Muscle of arm (tissue), 12 donors: Measurements from ENCODE around the gene SYVN1. TPM values are rescaled to one million over a fixed set of nuclear protein-coding genes. Genes with fewer than 3 reads are reported as not detected.

Source experiments
- DNase-seq: peaks from one replicate; pipeline ENCODE4 v3.0.0-alpha.2; 2013
- polyA plus RNA-seq, 12 donors: library from polyadenylated mRNA; unstranded; fragments of 120-200 nt; gene quantifications; one replicate each; pipeline ENCODE4 v1.2.1, GENCODE V29; 2013; ENCODE audit not compliant: insufficient read length in 12 of 12

The SYVN1 gene
- polyA plus RNA-seq, 12 donors, result 36.7 to 53.3 (median 45.5) TPM; not detected in 1

DNA sequence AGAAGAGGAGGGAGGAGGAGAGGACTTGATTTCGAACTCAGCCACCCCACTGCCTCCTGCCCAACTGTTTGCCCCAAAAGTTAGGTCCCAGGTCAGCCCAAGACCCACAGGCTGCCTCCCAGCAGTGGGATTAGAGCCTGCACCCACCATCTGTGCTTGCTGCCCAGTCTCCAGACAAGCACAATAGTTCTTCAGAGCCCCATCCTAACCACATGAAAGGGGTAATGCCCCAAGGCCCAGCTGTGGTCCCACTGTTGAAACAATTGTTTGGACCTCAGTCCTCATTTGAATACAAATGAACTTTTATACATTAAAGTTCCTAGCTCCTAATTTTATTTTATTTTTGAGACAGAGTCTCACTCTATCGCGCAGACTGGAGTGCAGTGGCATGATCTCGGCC, 43.7 kb downstream of the SYVN1 start:
- DNase-seq, result no peak

DNA sequence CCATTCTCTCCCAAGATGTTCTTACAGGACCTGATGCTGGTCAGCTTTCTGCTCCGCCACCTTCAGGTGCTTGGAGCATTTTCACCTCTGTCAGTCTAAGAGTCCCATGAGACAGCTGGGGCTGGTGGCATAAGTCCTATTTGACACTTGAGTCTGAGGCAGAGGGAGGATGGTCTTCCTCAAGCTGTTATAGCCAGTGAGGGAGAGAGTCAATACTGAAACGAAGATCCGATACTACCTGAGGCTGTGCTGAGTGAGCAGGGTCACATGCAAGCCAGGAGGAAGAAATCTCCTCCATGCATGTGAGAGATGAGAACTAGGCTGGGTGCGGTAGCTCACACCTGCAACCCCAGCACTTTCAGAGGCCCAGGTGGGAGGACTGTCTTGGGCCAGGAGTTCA, 44.7 kb downstream of the SYVN1 start:
- no peak for DNase-seq

DNA sequence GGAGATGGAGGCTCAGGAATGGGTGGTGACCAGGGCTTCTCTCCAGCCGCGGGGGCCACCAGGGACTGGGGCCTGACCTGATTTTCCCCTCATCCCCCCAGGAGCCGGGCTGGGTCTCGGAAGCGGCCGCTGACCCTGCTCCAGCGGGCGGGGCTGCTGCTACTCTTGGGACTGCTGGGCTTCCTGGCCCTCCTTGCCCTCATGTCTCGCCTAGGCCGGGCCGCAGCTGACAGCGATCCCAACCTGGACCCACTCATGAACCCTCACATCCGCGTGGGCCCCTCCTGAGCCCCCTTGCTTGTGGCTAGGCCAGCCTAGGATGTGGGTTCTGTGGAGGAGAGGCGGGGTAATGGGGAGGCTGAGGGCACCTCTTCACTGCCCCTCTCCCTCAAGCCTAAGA, 46.5 kb downstream of the SYVN1 start:
- DNase-seq, result no peak

DNA sequence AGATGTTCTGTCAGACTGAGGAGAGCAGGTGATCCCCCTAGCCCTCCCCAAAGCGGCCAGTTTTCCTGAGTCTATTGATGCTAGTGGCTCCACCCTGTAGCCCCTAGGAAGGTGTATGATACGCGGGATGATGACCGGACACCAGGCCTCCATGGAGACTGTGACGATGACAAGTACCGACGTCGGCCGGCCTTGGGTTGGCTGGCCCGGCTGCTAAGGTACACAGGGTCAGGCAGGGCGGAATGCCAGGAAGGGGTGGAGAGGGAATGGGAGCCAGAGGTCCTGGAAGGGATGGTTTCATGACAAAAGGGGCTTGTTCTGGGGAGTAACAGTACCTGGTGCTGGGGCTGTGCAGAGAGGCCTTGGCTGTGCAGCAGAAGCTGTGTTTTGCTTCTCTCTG, 47.1 kb downstream of the SYVN1 start:
- no peak for DNase-seq

DNA sequence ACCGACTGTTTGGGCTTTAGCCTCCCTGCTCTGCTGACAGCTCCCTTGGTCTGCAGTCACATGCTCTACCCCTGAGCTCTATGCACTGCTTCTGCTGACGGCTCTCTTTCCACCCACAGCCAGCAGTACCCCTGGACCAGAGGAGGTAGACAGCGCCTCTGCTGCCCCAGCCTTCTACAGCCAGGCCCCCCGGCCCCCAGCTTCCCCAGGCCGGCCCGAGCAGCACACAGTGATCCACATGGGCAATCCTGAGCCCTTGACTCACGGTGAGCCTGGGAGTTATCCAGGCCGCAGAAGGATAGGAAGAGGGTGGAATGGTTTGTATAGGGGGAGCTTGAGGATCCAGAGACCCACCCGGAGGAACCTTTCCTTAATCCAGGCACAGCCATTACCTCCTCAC, 47.5 kb downstream of the SYVN1 start:
- no peak for DNase-seq

GRCh38 chr11:65085446-65085845, 48.9 kb downstream of the SYVN1 start:
- DNase-seq, result no peak

DNA sequence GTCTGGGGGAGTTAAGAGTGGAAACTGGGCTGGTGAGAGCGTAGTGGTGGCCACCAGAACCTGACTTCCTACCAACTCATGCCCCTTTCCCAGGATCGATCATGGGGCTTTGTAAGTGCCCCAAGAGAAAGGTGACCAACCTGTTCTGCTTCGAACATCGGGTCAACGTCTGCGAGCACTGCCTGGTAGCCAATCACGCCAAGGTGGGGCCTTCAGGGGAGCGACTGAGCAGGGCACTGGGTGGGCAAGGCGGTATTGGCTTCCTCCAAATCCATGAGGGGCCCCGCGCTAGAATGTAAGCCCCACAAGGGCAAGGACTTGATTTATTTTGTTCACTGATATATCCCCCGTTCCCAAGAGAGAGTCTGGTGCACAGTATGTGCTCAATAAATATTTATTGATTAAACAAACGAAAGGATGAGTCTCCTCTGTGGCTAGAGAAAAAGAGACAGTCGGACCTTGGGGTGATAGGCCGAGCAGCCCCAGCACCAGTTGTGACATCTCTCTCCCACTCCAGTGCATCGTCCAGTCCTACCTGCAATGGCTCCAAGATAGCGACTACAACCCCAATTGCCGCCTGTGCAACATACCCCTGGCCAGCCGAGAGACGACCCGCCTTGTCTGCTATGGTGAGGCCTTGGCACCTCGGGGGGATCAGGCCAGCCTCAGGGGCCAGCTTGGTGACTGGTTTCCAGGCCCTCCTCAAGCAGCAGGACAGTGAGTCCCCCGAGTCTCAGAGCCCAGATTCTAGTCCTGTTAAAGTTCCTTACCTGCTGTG, 49.5 kb downstream of the SYVN1 start:
- no peak for DNase-seq

- peak; percentile 96 for DNase-seq
Observed at GRCh38 chr11:65083834-65084597, 50.3 kb downstream of the SYVN1 start, which contains the start of the genes CDCA5 and ZFPL1. Gene CDCA5 (minus strand): TSS chr11:65084040. CDS start chr11:65083978, 62 bp downstream. Gene ZFPL1 (plus strand): TSS chr11:65084222. CDS start chr11:65084699, 477 bp downstream.

DNA sequence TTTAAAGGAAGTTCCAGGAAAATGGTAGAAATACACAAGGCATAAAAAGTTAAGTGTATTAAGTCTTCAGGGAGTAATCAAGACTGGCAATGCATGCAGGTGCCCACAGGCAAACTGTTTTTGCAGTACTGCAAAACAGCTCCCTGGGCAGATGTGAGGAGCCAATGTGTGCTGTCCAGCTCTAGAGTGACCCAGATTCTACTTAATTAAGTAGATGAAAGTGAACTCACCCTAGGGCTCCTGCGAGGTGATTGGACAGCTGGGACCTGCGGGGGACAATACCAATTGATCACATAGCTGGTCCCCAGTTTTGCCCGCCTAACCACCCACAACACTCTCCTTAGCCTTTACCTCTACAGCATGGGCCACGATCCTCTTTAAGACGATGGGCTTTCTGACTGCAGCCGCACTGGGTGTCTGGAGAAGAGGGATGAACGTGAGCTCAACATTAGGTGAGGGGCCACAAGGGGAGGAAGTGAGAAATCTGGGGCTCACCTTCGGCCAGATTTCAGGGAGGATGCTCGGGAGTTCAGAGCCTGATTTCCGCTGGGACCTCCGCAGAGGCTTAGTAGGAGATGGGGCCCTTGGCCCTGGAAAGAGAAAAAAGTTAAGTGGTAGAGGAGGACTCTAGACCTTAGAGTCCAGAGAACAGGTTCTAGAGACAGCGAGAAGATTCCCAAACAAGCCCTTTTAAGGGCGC, 51.0 kb downstream of the SYVN1 start:
- DNase-seq, result no peak

- DNase-seq, result no peak
Observed at GRCh38 chr11:65078786-65079342, 55.5 kb downstream of the SYVN1 start.

- DNase-seq, result no peak
Observed at GRCh38 chr11:65078151-65078550, 56.2 kb downstream of the SYVN1 start.

- no peak for DNase-seq
Observed at GRCh38 chr11:65077451-65077850, 56.9 kb downstream of the SYVN1 start.

Other genes starting within 250 kb of the SYVN1 start
- gene ATG2A, start 217.3 kb downstream of the SYVN1 start, polyA plus RNA-seq, result 10 to 100 TPM in 6 of 12 donors, 1 to 10 TPM in 5, not detected in 1; 7.9 to 25.2 (median 10.0) TPM
- 10 to 100 TPM in 9 of 12 donors, 1 to 10 TPM in 2, not detected in 1; 9.6 to 14.2 (median 12.3) TPM for gene PPP2R5B, start 209.8 kb downstream of the SYVN1 start, polyA plus RNA-seq
- under 1 TPM in 2 of 12 donors, not detected in 10; 0.30 to 0.39 TPM for gene GPHA2, start 198.6 kb downstream of the SYVN1 start, polyA plus RNA-seq
- gene MAJIN, start 162.4 kb downstream of the SYVN1 start, polyA plus RNA-seq, result not detected
- gene BATF2, start 137.5 kb downstream of the SYVN1 start, polyA plus RNA-seq, result 1 to 10 TPM in 3 of 12 donors, under 1 TPM in 7, not detected in 2; 0.40 to 1.3 (median 0.79) TPM
- 100 to 1,000 TPM in 1 of 12 donors, 10 to 100 TPM in 10, not detected in 1; 59.8 to 130 (median 72.3) TPM for gene ARL2, start 120.4 kb downstream of the SYVN1 start, polyA plus RNA-seq
- gene SNX15, start 107.1 kb downstream of the SYVN1 start, polyA plus RNA-seq, result 10 to 100 TPM in 11 of 12 donors, not detected in 1; 16.1 to 28.5 (median 20.4) TPM
- gene SAC3D1, start 93.3 kb downstream of the SYVN1 start, polyA plus RNA-seq, result 10 to 100 TPM in 6 of 12 donors, 1 to 10 TPM in 5, not detected in 1; 7.7 to 19.5 (median 10.4) TPM
- 10 to 100 TPM in 2 of 12 donors, 1 to 10 TPM in 9, not detected in 1; 5.1 to 26.1 (median 7.8) TPM for gene NAALADL1, start 76.0 kb downstream of the SYVN1 start, polyA plus RNA-seq
- 10 to 100 TPM in 6 of 12 donors, 1 to 10 TPM in 5, not detected in 1; 7.1 to 15.8 (median 11.0) TPM for gene CDCA5, start 50.5 kb downstream of the SYVN1 start, polyA plus RNA-seq
- gene ZFPL1, start 50.3 kb downstream of the SYVN1 start, polyA plus RNA-seq, result 10 to 100 TPM in 11 of 12 donors, not detected in 1; 17.1 to 37.9 (median 21.0) TPM
- 100 to 1,000 TPM in 4 of 12 donors, 10 to 100 TPM in 7, not detected in 1; 83.5 to 141 (median 95.8) TPM for gene VPS51, start 38.3 kb downstream of the SYVN1 start, polyA plus RNA-seq
- gene TM7SF2, start 22.6 kb downstream of the SYVN1 start, polyA plus RNA-seq, result 10 to 100 TPM in 7 of 12 donors, 1 to 10 TPM in 4, not detected in 1; 6.1 to 59.2 (median 11.3) TPM
- gene ZNHIT2, start 16.8 kb downstream of the SYVN1 start, polyA plus RNA-seq, result 1 to 10 TPM in 10 of 12 donors, not detected in 2; 2.6 to 6.6 (median 3.7) TPM
- 100 to 1,000 TPM in 11 of 12 donors, not detected in 1; 680 to 974 (median 806) TPM for gene FAU, start 12.4 kb downstream of the SYVN1 start, polyA plus RNA-seq
- gene MRPL49, start 12.2 kb downstream of the SYVN1 start, polyA plus RNA-seq, result 10 to 100 TPM in 11 of 12 donors, not detected in 1; 22.3 to 45.7 (median 25.1) TPM
- gene SPDYC, start 35.7 kb upstream of the SYVN1 start, polyA plus RNA-seq, result under 1 TPM in 1 of 12 donors, not detected in 11; 0.17 TPM
- gene CAPN1, start 47.4 kb upstream of the SYVN1 start, polyA plus RNA-seq, result 100 to 1,000 TPM in 2 of 12 donors, 10 to 100 TPM in 9, not detected in 1; 64.7 to 140 (median 73.6) TPM
- 10 to 100 TPM in 11 of 12 donors, not detected in 1; 30.7 to 52.6 (median 39.3) TPM for gene POLA2, start 127.4 kb upstream of the SYVN1 start, polyA plus RNA-seq
- 10 to 100 TPM in 11 of 12 donors, not detected in 1; 19.6 to 38.6 (median 27.5) TPM for gene CDC42EP2, start 180.3 kb upstream of the SYVN1 start, polyA plus RNA-seq
- 10 to 100 TPM in 11 of 12 donors, not detected in 1; 40.1 to 70.2 (median 51.2) TPM for gene DPF2, start 199.3 kb upstream of the SYVN1 start, polyA plus RNA-seq
- gene TIGD3, start 220.2 kb upstream of the SYVN1 start, polyA plus RNA-seq, result under 1 TPM in 9 of 12 donors, not detected in 3; 0.11 to 0.30 (median 0.24) TPM
- 10 to 100 TPM in 1 of 12 donors, 1 to 10 TPM in 10, not detected in 1; 4.2 to 13.5 (median 7.0) TPM for gene SLC25A45, start 248.1 kb upstream of the SYVN1 start, polyA plus RNA-seq